WTC11 (cell line): Measurements from ENCODE around the gene CCDC152. TPM values are rescaled to one million over a fixed set of nuclear protein-coding genes. Genes with fewer than 3 reads are reported as not detected.

ENCODE experiments used
- ATAC-seq: fragments of 200-7000 bp; cut with Tn5 transposase; 2 replicates; pipeline ENCODE4 v1.10.0; 2021; ENCODE audit warnings: mild to moderate bottlenecking, moderate library complexity
- CTCF ChIA-PET: fragments of 300-600 bp; sonication (Branson Sonifier 250); formaldehyde crosslinking; loops from one replicate; lab custom pipeline; 2021; ENCODE audit warnings: antibody characterized with exemption; lab: Charles Lee
- POLR2A ChIA-PET: fragments of 350-600 bp; sonication (Branson Sonifier 250); formaldehyde crosslinking; loops from one replicate; lab custom pipeline; 2021; ENCODE audit warnings: antibody characterized with exemption; lab: Charles Lee
- DNase-seq: peaks from one replicate; pipeline ENCODE4 v3.0.0; 2021; ENCODE audit warnings: low spot score
- H3K27ac Mint-ChIP-seq: 2 replicates; pipeline ENCODE4 v1.8.0; 2021; ENCODE audit warnings: mixed read lengths
- H3K27me3 Mint-ChIP-seq: 2 replicates; pipeline ENCODE4 v1.8.0; 2021; ENCODE audit warnings: low read depth, mild to moderate bottlenecking, moderate library complexity, mixed read lengths
- H3K36me3 Mint-ChIP-seq: 2 replicates; pipeline ENCODE4 v1.8.0; 2021; ENCODE audit warnings: mixed read lengths
- H3K4me1 Mint-ChIP-seq: 2 replicates; pipeline ENCODE4 v1.8.0; 2022; ENCODE audit warnings: mixed read lengths
- H3K4me3 Mint-ChIP-seq: 2 replicates; pipeline ENCODE4 v1.8.0; 2021; ENCODE audit warnings: mild to moderate bottlenecking, moderate library complexity, mixed read lengths
- H3K9me3 Mint-ChIP-seq: 2 replicates; pipeline ENCODE4 v1.8.0; 2021; ENCODE audit warnings: mixed read lengths
- CBFB ChIP-seq: sonication (generic); formaldehyde crosslinking; IDR thresholded peaks from 2 replicates; pipeline ENCODE4 v1.8.1; 2022; ENCODE audit warnings: mild to moderate bottlenecking, low read depth, missing genetic modification reagents
- CREM ChIP-seq: sonication (generic); formaldehyde crosslinking; IDR thresholded peaks from 2 replicates; pipeline ENCODE4 v1.8.1; 2022; ENCODE audit warnings: mild to moderate bottlenecking, missing genetic modification reagents, moderate library complexity
- EMX1 ChIP-seq: fragments of 250-450 bp; sonication (Bioruptor Pico); IDR thresholded peaks from 2 replicates; pipeline ENCODE4 v1.8.0; 2021; ENCODE audit warnings: mild to moderate bottlenecking
- FOXK1 ChIP-seq: sonication (generic); formaldehyde crosslinking; IDR thresholded peaks from 2 replicates; pipeline ENCODE4 v1.8.0; 2022; ENCODE audit warnings: mild to moderate bottlenecking, moderate library complexity, missing genetic modification reagents
- GTF2I ChIP-seq: fragments of 250-450 bp; sonication (Bioruptor Pico); conservative IDR thresholded peaks from 2 replicates; pipeline ENCODE4 v1.4.0; 2021; ENCODE audit warnings: mild to moderate bottlenecking
- JAZF1 ChIP-seq: fragments of 250-450 bp; sonication (Bioruptor Pico); IDR thresholded peaks from 2 replicates; pipeline ENCODE4 v1.9.0; 2021; ENCODE audit warnings: moderate library complexity, mild to moderate bottlenecking, inconsistent platforms
- NFYB ChIP-seq: sonication (generic); formaldehyde crosslinking; conservative IDR thresholded peaks from 2 replicates; pipeline ENCODE4 v1.8.0; 2022; ENCODE audit warnings: low read depth, missing genetic modification reagents
- OVOL2 ChIP-seq: fragments of 250-450 bp; sonication (Bioruptor Pico); IDR thresholded peaks from 2 replicates; pipeline ENCODE4 v1.9.0; 2021; ENCODE audit warnings: mild to moderate bottlenecking, borderline replicate concordance
- RELA ChIP-seq: sonication (generic); formaldehyde crosslinking; IDR thresholded peaks from 2 replicates; pipeline ENCODE4 v1.8.1; 2022; ENCODE audit warnings: missing genetic modification reagents, mild to moderate bottlenecking, borderline replicate concordance
- RORB ChIP-seq: fragments of 250-450 bp; sonication (Bioruptor Pico); IDR thresholded peaks from 2 replicates; pipeline ENCODE4 v1.9.0; 2021; ENCODE audit warnings: mild to moderate bottlenecking
- SMAD4 ChIP-seq: sonication (generic); formaldehyde crosslinking; IDR thresholded peaks from 2 replicates; pipeline ENCODE4 v1.8.0; 2022; ENCODE audit warnings: mild to moderate bottlenecking, missing genetic modification reagents
- SP1 ChIP-seq: sonication (generic); formaldehyde crosslinking; conservative IDR thresholded peaks from 2 replicates; pipeline ENCODE4 v1.8.1; 2022; ENCODE audit warnings: missing genetic modification reagents
- TCF7 ChIP-seq: sonication (generic); formaldehyde crosslinking; IDR thresholded peaks from 2 replicates; pipeline ENCODE4 v1.8.0; 2022; ENCODE audit warnings: mild to moderate bottlenecking, low read depth, missing genetic modification reagents, moderate library complexity
- ZNF138 ChIP-seq: sonication (generic); formaldehyde crosslinking; conservative IDR thresholded peaks from 2 replicates; pipeline ENCODE4 v1.8.1; 2022; ENCODE audit warnings: mild to moderate bottlenecking, moderate library complexity, missing genetic modification reagents
- ZNF396 ChIP-seq: fragments of 250-450 bp; sonication (Bioruptor Pico); IDR thresholded peaks from 2 replicates; pipeline ENCODE4 v1.8.0; 2021; ENCODE audit warnings: mild to moderate bottlenecking, moderate library complexity, borderline replicate concordance
- total RNA-seq: library from RNA; stranded (reverse); gene quantifications from 3 replicates; pipeline ENCODE4 v1.2.3, GENCODE V29; 2021
- TF ChIP-seq, protein P1 (sequence below): fragments of 250-450 bp; sonication (Bioruptor Pico); IDR thresholded peaks from 2 replicates; pipeline ENCODE4 v1.8.0; 2021; ENCODE audit warnings: mild to moderate bottlenecking
- TF ChIP-seq, protein P2 (sequence below): sonication (generic); formaldehyde crosslinking; IDR thresholded peaks from 2 replicates; pipeline ENCODE4 v1.8.0; 2023; ENCODE audit warnings: mild to moderate bottlenecking, missing genetic modification reagents
- TF ChIP-seq, protein P3 (sequence below): fragments of 200-600 bp; IDR thresholded peaks from 2 replicates; pipeline ENCODE4 v1.8.0; 2022; ENCODE audit warnings: antibody characterized with exemption
- TF ChIP-seq, protein P4 (sequence below): sonication (generic); formaldehyde crosslinking; IDR thresholded peaks from 2 replicates; pipeline ENCODE4 v1.8.0; 2022; ENCODE audit warnings: mild to moderate bottlenecking, missing genetic modification reagents

Gene CCDC152
- total RNA-seq, 1 experiment from 2014 or later, result 15.1 TPM

DNA sequence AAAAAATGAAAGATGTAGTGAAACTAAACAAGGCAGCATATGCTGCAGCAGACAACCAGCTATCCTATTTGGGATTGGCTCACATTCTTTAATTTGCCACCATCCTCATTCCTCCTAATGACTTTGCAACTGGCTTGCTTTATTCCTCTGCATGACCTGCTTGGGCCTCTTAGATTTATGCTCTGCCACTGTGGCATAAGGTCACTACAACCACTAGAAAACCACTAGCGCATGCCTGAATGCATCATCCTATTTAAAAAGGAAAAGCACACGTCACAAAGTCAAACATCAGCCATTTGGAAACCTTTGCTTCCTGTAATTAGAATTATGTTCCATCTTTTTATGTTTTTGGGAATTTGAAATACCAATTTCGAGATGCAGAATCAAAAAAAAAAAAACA, 40.8 kb upstream of the CCDC152 start (continued):
- TF ChIP-seq, protein P1, sequence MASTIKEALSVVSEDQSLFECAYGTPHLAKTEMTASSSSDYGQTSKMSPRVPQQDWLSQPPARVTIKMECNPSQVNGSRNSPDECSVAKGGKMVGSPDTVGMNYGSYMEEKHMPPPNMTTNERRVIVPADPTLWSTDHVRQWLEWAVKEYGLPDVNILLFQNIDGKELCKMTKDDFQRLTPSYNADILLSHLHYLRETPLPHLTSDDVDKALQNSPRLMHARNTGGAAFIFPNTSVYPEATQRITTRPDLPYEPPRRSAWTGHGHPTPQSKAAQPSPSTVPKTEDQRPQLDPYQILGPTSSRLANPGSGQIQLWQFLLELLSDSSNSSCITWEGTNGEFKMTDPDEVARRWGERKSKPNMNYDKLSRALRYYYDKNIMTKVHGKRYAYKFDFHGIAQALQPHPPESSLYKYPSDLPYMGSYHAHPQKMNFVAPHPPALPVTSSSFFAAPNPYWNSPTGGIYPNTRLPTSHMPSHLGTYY, result no peak
- TF ChIP-seq RELA (CRISPR knock-in tag), result no peak
- TF ChIP-seq JAZF1 (CRISPR knock-in tag), result no peak
- no peak for TF ChIP-seq GTF2I (CRISPR knock-in tag)
- no peak for TF ChIP-seq TCF7 (CRISPR knock-in tag)
- no peak for TF ChIP-seq ZNF396 (CRISPR knock-in tag)
- TF ChIP-seq ZNF138 (CRISPR knock-in tag), result no peak

DNA sequence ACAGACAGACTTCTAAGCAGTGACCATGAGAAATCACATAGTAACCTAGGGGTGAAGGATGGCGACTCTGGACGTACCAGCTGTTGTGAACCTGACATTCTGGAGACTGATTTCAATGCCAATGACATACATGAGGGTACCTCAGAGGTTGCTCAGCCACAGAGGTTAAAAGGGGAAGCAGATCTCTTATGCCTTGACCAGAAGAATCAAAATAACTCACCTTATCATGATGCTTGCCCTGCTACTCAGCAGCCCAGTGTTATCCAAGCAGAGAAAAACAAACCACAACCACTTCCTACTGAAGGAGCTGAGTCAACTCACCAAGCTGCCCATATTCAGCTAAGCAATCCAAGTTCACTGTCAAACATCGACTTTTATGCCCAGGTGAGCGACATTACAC, 38.0 kb upstream of the CCDC152 start:
- ATAC-seq, result no peak
- Mint-ChIP-seq H3K27ac (no peak overlapping the region), H3K4me3 (no peak overlapping the region)
- no peak for DNase-seq
- POLR2A ChIA-PET, result no interaction called here
- TF ChIP-seq SMAD4 (no peak), SP1 (CRISPR knock-in tag) (no peak), CBFB (CRISPR knock-in tag) (no peak), ZNF138 (CRISPR knock-in tag) (no peak), CREM (CRISPR knock-in tag) (no peak), NFYB (CRISPR knock-in tag) (no peak), EMX1 (CRISPR knock-in tag) (no peak), GTF2I (CRISPR knock-in tag) (no peak)
- TF ChIP-seq, protein P2, sequence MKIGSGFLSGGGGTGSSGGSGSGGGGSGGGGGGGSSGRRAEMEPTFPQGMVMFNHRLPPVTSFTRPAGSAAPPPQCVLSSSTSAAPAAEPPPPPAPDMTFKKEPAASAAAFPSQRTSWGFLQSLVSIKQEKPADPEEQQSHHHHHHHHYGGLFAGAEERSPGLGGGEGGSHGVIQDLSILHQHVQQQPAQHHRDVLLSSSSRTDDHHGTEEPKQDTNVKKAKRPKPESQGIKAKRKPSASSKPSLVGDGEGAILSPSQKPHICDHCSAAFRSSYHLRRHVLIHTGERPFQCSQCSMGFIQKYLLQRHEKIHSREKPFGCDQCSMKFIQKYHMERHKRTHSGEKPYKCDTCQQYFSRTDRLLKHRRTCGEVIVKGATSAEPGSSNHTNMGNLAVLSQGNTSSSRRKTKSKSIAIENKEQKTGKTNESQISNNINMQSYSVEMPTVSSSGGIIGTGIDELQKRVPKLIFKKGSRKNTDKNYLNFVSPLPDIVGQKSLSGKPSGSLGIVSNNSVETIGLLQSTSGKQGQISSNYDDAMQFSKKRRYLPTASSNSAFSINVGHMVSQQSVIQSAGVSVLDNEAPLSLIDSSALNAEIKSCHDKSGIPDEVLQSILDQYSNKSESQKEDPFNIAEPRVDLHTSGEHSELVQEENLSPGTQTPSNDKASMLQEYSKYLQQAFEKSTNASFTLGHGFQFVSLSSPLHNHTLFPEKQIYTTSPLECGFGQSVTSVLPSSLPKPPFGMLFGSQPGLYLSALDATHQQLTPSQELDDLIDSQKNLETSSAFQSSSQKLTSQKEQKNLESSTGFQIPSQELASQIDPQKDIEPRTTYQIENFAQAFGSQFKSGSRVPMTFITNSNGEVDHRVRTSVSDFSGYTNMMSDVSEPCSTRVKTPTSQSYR (CRISPR knock-in tag), result no peak
- TF ChIP-seq, protein P3, sequence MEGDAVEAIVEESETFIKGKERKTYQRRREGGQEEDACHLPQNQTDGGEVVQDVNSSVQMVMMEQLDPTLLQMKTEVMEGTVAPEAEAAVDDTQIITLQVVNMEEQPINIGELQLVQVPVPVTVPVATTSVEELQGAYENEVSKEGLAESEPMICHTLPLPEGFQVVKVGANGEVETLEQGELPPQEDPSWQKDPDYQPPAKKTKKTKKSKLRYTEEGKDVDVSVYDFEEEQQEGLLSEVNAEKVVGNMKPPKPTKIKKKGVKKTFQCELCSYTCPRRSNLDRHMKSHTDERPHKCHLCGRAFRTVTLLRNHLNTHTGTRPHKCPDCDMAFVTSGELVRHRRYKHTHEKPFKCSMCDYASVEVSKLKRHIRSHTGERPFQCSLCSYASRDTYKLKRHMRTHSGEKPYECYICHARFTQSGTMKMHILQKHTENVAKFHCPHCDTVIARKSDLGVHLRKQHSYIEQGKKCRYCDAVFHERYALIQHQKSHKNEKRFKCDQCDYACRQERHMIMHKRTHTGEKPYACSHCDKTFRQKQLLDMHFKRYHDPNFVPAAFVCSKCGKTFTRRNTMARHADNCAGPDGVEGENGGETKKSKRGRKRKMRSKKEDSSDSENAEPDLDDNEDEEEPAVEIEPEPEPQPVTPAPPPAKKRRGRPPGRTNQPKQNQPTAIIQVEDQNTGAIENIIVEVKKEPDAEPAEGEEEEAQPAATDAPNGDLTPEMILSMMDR, result no peak
- TF ChIP-seq, all 79 proteins: peak for 0
- H3K36me3 Mint-ChIP-seq, result no peaks in the 10 kb centered on the region
- no peaks in the 10 kb centered on the region for H3K27me3 Mint-ChIP-seq
- no peaks in the 10 kb centered on the region for H3K4me1 Mint-ChIP-seq
- CTCF ChIA-PET, result interaction anchor here (1.9 kb wide), 1 partner anchor 27 kb away, joined by 11 read pairs; no protein-coding TSS in a partner anchor
- no peaks in the 10 kb centered on the region for H3K9me3 Mint-ChIP-seq

DNA sequence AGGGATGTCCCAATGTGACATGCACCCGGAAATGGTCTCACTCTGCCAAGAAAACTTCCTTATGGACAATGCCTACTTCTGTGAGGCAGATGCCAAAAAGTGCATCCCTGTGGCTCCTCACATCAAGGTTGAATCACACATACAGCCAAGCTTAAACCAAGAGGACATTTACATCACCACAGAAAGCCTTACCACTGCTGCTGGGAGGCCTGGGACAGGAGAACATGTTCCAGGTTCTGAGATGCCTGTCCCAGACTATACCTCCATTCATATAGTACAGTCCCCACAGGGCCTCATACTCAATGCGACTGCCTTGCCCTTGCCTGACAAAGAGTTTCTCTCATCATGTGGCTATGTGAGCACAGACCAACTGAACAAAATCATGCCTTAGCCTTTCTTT, 37.6 kb upstream of the CCDC152 start:
- H3K4me1 Mint-ChIP-seq, result no peaks in the 10 kb centered on the region

DNA sequence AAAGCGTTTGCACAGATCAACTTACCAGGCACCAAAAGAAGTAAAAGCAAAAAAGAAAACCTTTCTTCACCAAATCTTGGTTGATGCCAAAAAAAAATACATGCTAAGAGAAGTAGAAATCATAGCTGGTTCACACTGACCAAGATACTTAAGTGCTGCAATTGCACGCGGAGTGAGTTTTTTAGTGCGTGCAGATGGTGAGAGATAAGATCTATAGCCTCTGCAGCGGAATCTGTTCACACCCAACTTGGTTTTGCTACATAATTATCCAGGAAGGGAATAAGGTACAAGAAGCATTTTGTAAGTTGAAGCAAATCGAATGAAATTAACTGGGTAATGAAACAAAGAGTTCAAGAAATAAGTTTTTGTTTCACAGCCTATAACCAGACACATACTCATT, 36.4 kb upstream of the CCDC152 start:
- Mint-ChIP-seq H3K4me3 (no peak overlapping the region), H3K36me3 (no peaks in the 10 kb centered on the region), H3K27me3 (no peaks in the 10 kb centered on the region), H3K9me3 (no peaks in the 10 kb centered on the region), H3K27ac (no peak overlapping the region), H3K4me1 (no peaks in the 10 kb centered on the region)
- CTCF ChIA-PET, result no interaction called here
- POLR2A ChIA-PET, result no interaction called here
- DNase-seq, result no peak
- no peak for TF ChIP-seq RORB (CRISPR knock-in tag)
- TF ChIP-seq, protein P4, sequence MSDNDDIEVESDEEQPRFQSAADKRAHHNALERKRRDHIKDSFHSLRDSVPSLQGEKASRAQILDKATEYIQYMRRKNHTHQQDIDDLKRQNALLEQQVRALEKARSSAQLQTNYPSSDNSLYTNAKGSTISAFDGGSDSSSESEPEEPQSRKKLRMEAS (CRISPR knock-in tag), result no peak
- ATAC-seq, result no peak

More for the DNA sequence above, 37.6 kb upstream of the CCDC152 start:
- Mint-ChIP-seq H3K27me3 (no peaks in the 10 kb centered on the region), H3K36me3 (no peaks in the 10 kb centered on the region), H3K27ac (no peak overlapping the region), H3K4me3 (no peak overlapping the region), H3K9me3 (no peaks in the 10 kb centered on the region)
- DNase-seq, result no peak
- POLR2A ChIA-PET, result no interaction called here
- no peak for ATAC-seq
- TF ChIP-seq FOXK1 (CRISPR knock-in tag), result no peak
- no peak for TF ChIP-seq OVOL2 (CRISPR knock-in tag)
- CTCF ChIA-PET, result interaction anchor here (1.9 kb wide), 1 partner anchor 26 kb away, joined by 11 read pairs; no protein-coding TSS in a partner anchor
